Measurements from ENCODE around the gene SLIT3. TPM values are rescaled to one million over a fixed set of nuclear protein-coding genes. Genes with fewer than 3 reads are reported as not detected.

SLIT3 gene
- total RNA-seq, 1 donor from 2014 or later, result 3.1 TPM

GRCh38 chr5:169248996-169249395 lies 51.9 kb downstream of the SLIT3 start:
- no peak overlapping the region for H3K4me3 ChIP-seq (ENCODE audit: low read depth, low read length)
- TF ChIP-seq CTCF (conservative IDR thresholded peaks at IDR 0.05; ENCODE audit: low read depth, low read length), result no peak
- no peak for DNase-seq (ENCODE audit: low read depth)

GRCh38 chr5:169248550-169248949 lies 52.4 kb downstream of the SLIT3 start:
- no peak for TF ChIP-seq CTCF (conservative IDR thresholded peaks at IDR 0.05; ENCODE audit: low read depth, low read length)
- DNase-seq (ENCODE audit: low read depth), result no peak
- H3K4me3 ChIP-seq (ENCODE audit: low read depth, low read length), result no peak overlapping the region

GRCh38 chr5:169244812-169245211 lies 56.1 kb downstream of the SLIT3 start:
- TF ChIP-seq CTCF (conservative IDR thresholded peaks at IDR 0.05; ENCODE audit: low read depth, low read length), result no peak

GRCh38 chr5:169243651-169244422 lies 57.1 kb downstream of the SLIT3 start:
- no peak for TF ChIP-seq CTCF (conservative IDR thresholded peaks at IDR 0.05; ENCODE audit: low read depth, low read length)
- no peak overlapping the region for H3K4me3 ChIP-seq (ENCODE audit: low read depth, low read length)
- no peak for DNase-seq (ENCODE audit: low read depth)

More at GRCh38 chr5:169244812-169245211, 56.1 kb downstream of the SLIT3 start:
- DNase-seq (ENCODE audit: low read depth), result no peak
- no peak overlapping the region for H3K4me3 ChIP-seq (ENCODE audit: low read depth, low read length)

- no peak for TF ChIP-seq CTCF (conservative IDR thresholded peaks at IDR 0.05; ENCODE audit: low read depth, low read length)
- DNase-seq (ENCODE audit: low read depth), result no peak
- no peak overlapping the region for H3K4me3 ChIP-seq (ENCODE audit: low read depth, low read length)
These were observed 58.1 kb downstream of the SLIT3 start for GRCh38 chr5:169242849-169243186.

GRCh38 chr5:169242175-169242848 lies 58.6 kb downstream of the SLIT3 start:
- DNase-seq (ENCODE audit: low read depth), result no peak
- TF ChIP-seq CTCF (conservative IDR thresholded peaks at IDR 0.05; ENCODE audit: low read depth, low read length), result no peak
- H3K4me3 ChIP-seq (ENCODE audit: low read depth, low read length), result no peak overlapping the region
